KOPT-K1 (cell line): ENCODE results near the gene MYNN.
A peak's percentile ranks its signal among the peaks of the same experiment; 100 is the strongest.

Experiments used
- H3K27ac ChIP-seq: fragments of 200-600 bp; sonication (generic); 2 replicates; pipeline ENCODE4 v1.5.1; 2016; ENCODE audit warnings: antibody characterized with exemption, mild to moderate bottlenecking, low read depth, low read length; ENCODE audit not compliant: poor library complexity, severe bottlenecking
- H3K36me3 ChIP-seq: fragments of 200-600 bp; sonication (generic); 2 replicates; pipeline ENCODE4 v1.5.1; 2017; ENCODE audit warnings: antibody characterized with exemption, mild to moderate bottlenecking, low read length, moderate library complexity; ENCODE audit not compliant: insufficient read depth
- H3K9me3 ChIP-seq: fragments of 200-600 bp; sonication (generic); 2 replicates; pipeline ENCODE4 v1.5.1; 2017; ENCODE audit warnings: antibody characterized with exemption, low read length, mild to moderate bottlenecking; ENCODE audit not compliant: insufficient read depth, poor library complexity, severe bottlenecking

Gene MYNN

GRCh38 chr3:169764882-169765612 is 8.1 kb upstream of the MYNN start, which contains the start of gene TERC:
Gene TERC (minus strand): TSS chr3:169765060.
- Histone ChIP-seq H3K36me3 (no peaks in the 10 kb centered on the region), H3K27ac (peak within 1 kb of the TSS; percentile 85)

GRCh38 chr3:169769287-169770181 is 3.7 kb upstream of the MYNN start, which contains the start of gene ACTRT3:
Gene ACTRT3 (minus strand): TSS chr3:169769561. CDS start chr3:169769520, 41 bp downstream.
- Histone ChIP-seq H3K27ac (peak within 1 kb of the TSS; percentile 24), H3K36me3 (peaks cover 4% of the 10 kb centered on the region), H3K9me3 (no peaks in the 10 kb centered on the region)

More at GRCh38 chr3:169764882-169765612, 8.1 kb upstream of the MYNN start, which contains the start of gene TERC:
- no peaks in the 10 kb centered on the region for H3K9me3 ChIP-seq

- peak overlapping the region; percentile 90 for H3K27ac ChIP-seq
- H3K36me3 ChIP-seq = peaks cover 26% of the 10 kb centered on the region
- no peaks in the 10 kb centered on the region for H3K9me3 ChIP-seq
Observed at GRCh38 chr3:169771497-169772304, 1.5 kb upstream of the MYNN start.

GRCh38 chr3:169772305-169772896 is 795 bp upstream of the MYNN start:
- peaks cover 33% of the 10 kb centered on the region for H3K36me3 ChIP-seq
- H3K9me3 ChIP-seq = no peaks in the 10 kb centered on the region
- H3K27ac ChIP-seq = peak overlapping the region; percentile 90

- peak overlapping the region; percentile 90 for H3K27ac ChIP-seq
- H3K36me3 ChIP-seq = peaks cover 50% of the 10 kb centered on the region
- H3K9me3 ChIP-seq = no peaks in the 10 kb centered on the region
Observed at GRCh38 chr3:169774186-169774585, 990 bp downstream of the MYNN start.

GRCh38 chr3:169777822-169778221 is 4.6 kb downstream of the MYNN start:
- no peak overlapping the region for H3K27ac ChIP-seq
- peaks cover 87% of the 10 kb centered on the region for H3K36me3 ChIP-seq

GRCh38 chr3:169780742-169781141 is 7.5 kb downstream of the MYNN start:
- peaks cover 100% of the 10 kb centered on the region for H3K36me3 ChIP-seq
- no peak overlapping the region for H3K27ac ChIP-seq

More at GRCh38 chr3:169777822-169778221, 4.6 kb downstream of the MYNN start:
- H3K9me3 ChIP-seq = no peaks in the 10 kb centered on the region

GRCh38 chr3:169781209-169781855 is 8.1 kb downstream of the MYNN start:
- Histone ChIP-seq H3K9me3 (no peaks in the 10 kb centered on the region), H3K27ac (no peak overlapping the region), H3K36me3 (peaks cover 100% of the 10 kb centered on the region)

More at GRCh38 chr3:169780742-169781141, 7.5 kb downstream of the MYNN start:
- no peaks in the 10 kb centered on the region for H3K9me3 ChIP-seq

- peaks cover 100% of the 10 kb centered on the region for H3K36me3 ChIP-seq
Observed at GRCh38 chr3:169787120-169787519, 13.9 kb downstream of the MYNN start.

GRCh38 chr3:169787791-169788190 is 14.6 kb downstream of the MYNN start:
- Histone ChIP-seq H3K9me3 (no peaks in the 10 kb centered on the region), H3K27ac (no peak overlapping the region), H3K36me3 (peaks cover 100% of the 10 kb centered on the region)

More at GRCh38 chr3:169787120-169787519, 13.9 kb downstream of the MYNN start:
- H3K27ac ChIP-seq = no peak overlapping the region
- no peaks in the 10 kb centered on the region for H3K9me3 ChIP-seq

GRCh38 chr3:169790219-169790618 is 17.0 kb downstream of the MYNN start:
- Histone ChIP-seq H3K27ac (no peak overlapping the region), H3K9me3 (no peaks in the 10 kb centered on the region), H3K36me3 (peaks cover 87% of the 10 kb centered on the region)

GRCh38 chr3:169790687-169791429 is 17.7 kb downstream of the MYNN start:
- Histone ChIP-seq H3K27ac (no peak overlapping the region), H3K36me3 (peaks cover 87% of the 10 kb centered on the region), H3K9me3 (no peaks in the 10 kb centered on the region)

GRCh38 chr3:169792359-169792758 is 19.2 kb downstream of the MYNN start:
- H3K27ac ChIP-seq = no peak overlapping the region
- H3K36me3 ChIP-seq = peaks cover 87% of the 10 kb centered on the region
- no peaks in the 10 kb centered on the region for H3K9me3 ChIP-seq
